ENCODE data around the gene SEMA6B.
"Not testable (repeated sequence)": the region's sequence is repeated elsewhere in the genome, so short reads cannot be mapped to it uniquely, and the experiment has no call there.

Gene SEMA6B

DNA sequence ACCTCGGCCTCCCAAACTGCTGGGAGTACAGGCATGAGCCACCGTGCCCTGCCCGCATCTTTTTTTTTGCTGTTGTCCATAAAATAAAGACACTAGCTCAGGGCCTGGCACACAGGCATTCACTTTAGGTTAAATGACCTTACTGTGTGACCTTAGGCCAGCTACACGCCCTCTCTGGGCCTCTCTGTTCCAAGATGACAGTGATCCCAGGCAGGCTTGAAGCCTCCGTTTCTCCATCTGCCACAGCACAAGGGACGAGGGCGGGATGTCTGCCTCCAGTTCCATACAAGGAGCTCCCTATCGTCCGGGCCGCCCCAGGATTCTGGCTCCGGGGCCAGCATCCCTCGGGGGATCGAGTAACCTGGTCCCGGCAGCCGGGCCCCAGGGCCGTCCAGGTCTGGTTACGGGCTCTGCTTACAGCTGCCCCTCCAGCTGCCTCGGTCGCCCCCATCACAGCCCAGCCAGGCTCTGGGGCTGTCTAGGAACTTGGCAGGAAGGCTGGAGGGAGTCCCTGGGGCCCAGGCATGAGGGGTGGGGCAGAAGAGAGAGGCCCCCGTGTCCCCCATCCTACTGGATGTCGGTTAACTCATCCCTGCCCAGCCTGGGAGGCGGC lies 11.9 kb upstream of the SEMA6B start:
- no peak for DNase-seq

DNA sequence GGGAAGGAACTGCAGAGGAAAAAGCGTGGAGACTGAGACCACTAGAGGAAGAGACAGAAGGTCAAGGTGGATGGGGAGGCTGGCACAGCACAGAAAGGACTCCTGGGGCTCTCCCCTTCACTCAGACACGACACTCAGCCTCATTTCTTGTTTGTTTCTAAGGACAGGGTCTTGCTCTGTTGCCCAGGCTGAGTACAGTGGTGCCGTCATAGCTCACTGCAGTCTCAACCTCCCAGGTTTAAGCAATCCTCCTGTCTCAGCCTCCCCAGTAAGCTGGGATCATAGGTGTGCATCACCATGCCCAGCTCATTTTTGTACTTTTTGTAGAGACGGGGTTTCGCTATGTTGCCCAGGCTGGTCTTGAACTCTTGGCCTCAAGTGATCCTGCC lies 11.4 kb upstream of the SEMA6B start:
- DNase-seq: no peak

DNA sequence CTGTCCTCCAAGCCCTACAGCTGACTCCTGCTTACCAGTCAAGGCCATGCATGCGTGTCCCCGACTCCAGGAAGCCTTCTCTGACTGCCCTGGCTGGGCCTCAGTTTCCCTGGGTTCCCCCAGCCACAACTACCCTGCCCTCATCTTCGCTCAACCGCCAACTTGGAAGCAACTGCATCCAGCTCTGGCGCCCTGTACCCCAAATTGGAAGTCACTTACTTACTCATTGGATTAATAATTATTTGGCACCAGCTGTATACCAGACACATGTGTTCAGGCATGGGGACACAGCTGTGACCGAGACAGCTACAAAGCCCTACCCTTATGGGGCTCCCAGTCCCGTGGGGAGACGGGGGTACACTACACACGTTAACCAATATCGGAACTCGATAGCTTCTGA lies 10.9 kb upstream of the SEMA6B start:
- no peak for DNase-seq

DNA sequence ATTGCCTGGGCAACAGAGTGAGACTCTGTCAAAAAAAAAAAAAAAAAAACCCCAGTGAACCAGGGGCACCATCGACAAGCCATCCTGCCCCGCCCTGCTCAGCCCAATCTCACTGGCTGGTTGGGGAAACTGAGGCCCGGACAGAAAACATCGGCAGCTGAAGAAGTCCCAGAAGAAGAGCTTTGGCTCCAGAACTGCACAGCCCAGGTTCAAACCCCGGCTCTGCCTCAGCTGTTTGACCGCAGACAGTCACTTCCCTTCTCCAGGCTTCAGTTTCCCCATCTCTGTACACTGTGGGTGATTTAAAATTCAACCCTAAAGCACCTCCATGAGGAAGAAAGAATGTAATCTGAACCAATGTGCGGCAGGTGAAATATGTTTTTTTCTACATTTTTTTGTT lies 9.4 kb upstream of the SEMA6B start:
- DNase-seq: no peak

DNA sequence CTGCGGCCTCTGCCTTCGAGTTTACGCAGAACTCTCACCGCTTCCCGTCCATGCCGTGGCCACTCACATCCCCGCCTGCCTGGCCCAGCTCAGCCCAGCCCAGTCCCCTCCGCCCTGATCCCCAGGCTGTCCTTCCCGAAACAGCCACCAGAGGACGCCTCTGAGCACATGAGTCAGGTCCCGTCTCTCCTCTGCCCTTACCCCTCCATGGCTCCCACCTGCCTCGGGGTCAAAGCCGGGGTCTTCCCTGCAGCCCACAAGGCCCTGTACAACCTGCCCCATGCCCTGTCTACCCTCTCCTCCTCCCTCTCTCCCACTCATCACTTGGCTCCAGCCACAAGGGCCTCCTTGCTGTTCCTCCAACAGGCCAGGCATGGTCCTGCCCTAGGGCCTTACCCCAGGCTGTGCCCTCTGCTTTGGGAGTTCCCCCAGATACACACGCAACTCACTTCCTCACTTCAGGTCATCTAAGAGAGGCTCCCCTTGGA lies 8.1 kb upstream of the SEMA6B start:
- DNase-seq: no peak

DNA sequence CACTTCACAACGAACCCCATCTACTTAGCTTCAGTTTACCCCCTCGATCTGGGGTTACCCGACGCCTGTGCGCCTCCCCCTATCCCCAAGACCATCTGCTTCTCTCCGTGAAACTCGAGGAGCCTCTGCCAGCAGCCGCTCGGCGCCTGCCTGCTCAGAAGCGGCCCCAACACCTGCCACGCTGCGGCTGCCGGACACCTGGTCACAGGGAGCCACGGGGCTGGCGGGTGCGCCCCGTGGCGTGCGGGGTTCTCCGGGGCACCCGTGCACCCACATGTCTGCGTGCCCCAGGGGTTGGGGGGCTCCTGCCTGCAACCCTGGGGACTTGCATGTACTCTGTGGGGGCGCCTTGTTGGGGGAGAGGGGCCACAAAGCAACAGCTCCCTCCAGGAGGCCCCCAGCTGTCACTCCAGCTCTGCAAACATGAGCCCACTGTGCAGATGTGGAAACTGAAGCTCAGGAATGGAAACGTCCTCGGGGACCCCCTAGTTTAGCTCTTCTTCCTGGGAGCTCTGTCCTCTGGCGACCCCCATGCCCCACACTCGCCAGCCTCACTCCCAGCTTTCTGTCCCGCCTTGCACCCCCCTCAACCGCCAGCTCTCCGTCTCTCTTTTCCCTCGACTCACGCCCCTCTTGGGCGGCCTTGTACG lies 7.0 kb upstream of the SEMA6B start:
- no peak for DNase-seq

DNA sequence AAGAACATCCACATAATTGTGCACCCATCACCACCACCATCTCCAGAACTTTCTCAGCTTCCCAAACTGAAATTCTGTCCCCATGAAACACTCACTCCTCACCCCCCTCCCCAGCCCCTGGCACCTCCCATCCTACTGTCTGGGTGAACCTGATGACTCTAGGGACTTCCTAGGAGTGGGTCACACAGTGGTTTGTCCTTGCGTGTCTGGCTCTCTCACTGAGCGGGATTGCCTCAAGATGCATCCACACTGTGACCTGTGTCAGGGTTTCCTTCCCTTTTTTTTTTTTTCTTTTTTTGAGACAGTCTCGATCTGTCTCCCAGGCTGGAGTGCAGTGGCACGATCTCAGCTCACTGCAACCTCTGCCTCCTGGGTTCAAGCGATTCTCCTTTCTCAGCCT lies 4.1 kb upstream of the SEMA6B start:
- DNase-seq: not testable (repeated sequence)

DNA sequence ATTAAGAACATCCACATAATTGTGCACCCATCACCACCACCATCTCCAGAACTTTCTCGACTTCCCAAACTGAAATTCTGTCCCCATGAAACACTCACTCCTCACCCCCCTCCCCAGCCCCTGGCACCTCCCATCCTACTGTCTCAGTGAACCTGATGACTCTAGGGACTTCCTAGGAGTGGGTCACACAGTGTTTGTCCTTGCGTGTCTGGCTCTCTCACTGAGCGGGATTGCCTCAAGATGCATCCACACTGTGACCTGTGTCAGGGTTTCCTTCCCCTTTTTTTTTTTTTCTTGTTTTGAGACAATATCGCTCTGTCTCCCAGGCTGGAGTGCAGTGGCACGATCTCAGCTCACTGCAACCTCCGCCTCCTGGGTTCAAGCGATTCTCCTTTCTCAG lies 2.6 kb upstream of the SEMA6B start:
- DNase-seq: not testable (repeated sequence)

DNA sequence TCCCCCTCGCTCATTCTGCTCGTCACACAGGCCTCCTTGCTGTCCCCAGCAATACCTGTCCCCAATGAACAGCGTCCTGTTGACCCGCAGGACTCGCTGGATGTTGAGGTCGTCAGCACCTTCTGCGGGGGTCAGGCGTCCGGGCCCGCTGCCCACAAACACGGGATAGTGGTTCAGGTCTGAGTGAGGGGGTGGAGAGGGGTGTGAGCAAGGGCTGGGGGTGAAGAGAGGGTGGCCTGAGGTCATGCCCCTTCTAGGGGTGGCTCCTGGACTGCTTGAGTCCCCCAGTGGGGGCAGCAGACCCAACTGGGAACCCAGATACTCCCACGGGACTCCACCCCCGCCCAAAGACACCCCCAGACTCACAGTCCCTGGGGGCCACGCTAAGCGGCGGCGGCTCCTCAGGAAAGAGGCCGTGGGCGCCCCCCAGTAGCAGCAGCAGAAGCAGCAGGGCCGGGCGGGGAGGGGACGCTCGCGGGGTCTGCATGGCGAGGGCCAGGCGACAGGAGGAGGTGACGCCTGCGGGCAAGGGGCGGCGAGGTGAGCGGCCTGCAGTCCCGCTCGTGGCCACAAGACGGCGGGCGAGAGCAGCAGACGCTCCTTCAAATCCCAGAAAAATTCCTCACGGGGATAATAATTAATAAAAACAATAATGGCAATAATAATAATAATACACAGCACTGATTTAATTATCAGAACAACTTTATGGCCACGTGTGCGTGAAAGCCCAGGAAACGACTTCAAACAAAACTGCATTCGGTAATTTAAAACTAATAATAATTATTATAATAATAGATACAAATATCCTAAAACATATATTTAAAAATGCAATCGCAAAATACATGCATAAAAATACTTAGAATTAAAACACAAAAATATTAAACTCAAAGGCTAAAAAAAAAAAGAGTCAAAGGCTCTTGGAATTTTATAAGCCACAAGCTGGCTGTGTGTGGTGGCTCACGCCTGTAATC lies 1.2 kb downstream of the SEMA6B start:
- DNase-seq: no peak

DNA sequence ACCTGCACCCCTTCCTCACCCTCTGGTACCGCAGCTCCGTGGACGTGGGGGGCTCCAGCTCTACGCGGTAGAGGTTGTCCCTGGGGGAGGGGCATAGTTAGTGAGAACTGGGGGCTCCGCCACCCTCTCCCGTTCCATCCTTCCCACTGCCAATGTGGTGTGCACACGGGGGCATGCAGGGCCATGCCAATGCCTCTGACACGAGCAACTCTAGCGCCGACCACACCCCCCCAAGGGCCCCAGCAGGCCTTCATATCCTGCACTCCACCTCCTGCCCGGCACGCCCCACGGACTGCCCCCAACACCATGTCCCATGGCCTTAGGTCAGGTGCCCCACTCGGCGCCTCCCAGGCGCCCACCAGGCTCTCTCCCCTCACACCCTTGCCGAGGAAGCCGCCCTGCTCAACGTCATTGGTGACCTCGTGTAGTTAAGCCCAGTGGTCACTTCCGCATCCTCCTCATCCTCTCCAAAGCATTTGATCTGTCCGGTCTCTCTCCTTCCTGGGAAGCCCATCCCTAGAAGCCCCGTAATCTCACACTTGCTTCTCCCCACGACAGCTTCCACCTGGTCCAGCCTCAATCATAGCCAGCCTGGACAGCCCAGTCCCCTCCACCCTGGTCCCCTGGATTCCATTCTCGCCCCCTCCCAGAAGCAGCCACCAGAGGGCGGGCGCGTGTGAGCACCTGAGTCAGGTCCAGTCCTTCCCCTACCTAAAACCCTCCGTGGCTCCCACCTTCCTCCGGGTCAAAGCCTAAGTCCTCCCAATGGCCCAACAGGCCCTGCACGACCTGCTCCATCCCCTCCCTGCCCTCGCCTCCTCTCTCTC lies 2.1 kb downstream of the SEMA6B start:
- DNase-seq: no peak

DNA sequence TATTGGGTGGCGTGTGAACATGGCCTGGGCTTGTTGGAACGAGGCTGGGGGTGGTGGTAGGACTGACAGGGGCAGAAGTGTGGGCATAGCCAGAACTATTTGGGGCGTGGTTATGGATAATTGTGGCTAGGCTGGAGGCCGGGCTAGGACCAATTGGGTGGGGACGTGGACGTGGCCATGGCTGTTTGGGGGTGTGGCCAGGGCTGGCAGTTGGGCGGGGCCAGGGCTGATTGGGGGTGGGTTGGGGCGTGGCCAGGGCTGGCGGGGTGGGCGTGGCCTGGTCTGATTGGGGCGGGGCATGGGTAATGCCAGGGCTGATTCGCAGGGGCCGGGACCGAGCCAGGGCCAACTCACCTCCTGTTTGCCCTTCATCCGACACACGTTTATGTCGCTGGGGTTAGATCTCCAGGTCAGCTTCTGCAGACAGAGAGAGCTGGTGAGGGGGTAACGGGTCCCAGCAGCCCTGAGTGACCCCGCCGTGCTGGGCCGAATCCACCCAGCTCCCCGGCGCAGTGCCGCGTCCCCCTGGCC lies 2.8 kb downstream of the SEMA6B start:
- DNase-seq: no peak

DNA sequence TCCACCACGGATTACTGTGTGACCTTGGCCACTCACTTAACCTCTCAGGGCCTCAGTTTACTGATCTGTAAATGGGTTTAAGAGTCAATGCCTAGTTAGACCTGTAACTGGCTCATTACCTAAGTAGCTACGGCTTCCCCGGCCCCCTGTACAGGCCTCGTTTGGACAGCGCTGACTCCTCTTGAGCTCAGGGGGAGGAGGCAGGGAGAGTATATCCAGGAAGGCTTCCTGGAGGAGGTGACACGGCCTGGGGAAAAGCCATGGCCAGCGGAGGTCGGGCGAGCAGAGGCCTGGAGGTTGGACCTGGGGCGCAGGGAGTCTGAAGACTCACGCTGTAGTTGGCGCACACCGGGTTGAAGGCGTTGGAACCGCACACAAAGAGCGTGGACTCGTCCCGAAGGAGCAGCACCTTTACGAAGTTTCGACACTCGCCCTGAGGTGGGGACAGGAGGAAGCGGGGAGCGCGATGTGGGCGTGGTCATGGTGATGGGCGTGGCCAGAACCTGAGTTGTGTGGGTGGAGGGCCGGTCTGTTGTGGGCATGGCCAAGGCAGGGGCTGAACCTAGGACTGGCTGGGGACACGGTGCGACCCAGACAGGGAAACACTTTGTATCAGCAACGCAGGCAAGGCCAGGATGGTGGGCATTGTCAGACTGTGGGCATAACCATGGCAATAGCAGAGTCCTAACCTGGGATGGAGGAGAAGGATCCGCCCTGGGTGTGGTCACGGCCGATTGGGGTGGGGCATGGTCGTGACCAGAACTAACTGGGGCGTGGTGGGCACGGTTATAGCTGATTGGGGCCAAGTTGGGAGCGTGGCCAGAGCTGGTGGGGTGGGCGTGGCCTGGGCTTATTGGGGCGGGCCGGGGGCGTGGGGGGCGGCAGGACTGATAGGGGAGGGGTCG lies 3.6 kb downstream of the SEMA6B start:
- no peak for DNase-seq

DNA sequence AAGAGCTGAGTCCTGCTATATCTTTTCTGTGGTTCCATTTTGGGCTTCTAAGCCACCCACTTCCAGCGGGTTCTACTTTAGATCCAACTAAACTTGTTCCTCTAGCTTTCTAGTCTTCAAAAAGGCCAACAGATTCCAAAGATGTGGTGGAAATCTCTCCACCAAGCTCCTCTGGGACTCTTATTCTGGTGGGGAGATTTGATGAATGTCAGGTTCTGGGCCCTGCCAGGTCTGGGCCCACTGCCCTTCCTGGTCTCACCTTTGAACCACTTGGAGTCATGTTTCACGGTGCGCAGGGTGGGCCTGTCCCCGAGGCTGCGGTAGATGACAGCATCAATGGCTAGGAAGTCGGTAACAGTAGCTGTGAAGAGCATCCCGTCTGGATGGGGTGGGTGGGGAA lies 4.8 kb downstream of the SEMA6B start:
- no peak for DNase-seq

DNA sequence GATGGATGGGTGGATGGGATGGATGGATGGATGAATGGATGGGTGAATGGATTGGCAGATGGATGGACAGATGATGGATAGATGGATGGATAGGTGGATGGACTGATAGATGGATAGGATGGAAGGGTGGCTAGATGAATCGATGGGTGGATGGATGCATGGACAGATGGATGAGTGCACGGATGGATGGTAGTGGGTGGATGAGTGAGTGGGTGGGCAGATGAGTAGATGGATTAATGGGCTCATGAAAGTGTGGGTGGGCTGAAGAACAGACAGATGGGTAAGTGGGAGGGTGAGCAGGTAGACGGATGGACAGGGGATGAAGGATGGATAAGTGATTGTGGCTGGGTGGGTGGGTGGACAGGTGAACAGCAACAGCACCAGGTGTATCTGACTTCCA lies 5.7 kb downstream of the SEMA6B start:
- no peak for DNase-seq

DNA sequence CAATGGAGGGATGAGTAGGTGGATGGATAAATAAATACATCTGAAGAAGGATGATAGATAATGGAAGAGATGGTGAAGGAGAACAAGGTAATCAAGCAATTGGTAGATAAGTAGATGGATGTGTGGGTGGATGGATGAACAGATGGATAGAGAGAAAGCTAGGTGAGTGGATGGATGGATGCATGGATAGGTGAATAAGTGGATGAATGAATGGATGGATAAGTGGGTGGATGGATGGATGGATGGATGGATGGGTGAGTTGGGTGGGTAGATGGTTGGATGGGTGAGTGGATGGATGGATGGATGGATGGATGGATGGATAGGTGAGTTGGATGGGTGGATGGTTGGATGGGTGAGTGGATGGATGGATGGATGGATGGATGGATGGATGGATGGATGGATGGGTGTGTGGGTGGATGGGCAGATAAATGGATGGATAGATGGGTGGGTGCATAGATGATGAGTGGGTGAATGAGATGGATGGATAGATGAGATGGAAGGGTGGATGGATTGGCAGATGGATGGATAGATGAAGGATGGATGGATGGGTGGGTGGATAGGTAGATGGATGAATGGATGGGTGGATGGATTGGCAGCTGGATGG lies 6.3 kb downstream of the SEMA6B start:
- DNase-seq: no peak

DNA sequence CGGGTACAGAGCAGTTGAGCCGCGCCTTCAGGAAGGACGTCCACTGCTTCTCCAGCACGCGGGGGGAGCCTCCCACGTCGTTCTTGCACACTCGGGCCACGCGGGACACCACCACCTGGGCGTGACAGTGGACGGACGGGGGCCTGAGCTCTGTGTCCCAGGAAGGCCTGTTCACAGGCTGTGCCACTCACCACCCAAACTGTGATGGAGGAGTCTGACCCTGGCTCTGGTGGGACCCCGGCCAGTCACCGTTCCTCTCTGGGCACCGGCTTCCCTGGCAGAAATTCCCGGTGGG lies 7.0 kb downstream of the SEMA6B start:
- no peak for DNase-seq

DNA sequence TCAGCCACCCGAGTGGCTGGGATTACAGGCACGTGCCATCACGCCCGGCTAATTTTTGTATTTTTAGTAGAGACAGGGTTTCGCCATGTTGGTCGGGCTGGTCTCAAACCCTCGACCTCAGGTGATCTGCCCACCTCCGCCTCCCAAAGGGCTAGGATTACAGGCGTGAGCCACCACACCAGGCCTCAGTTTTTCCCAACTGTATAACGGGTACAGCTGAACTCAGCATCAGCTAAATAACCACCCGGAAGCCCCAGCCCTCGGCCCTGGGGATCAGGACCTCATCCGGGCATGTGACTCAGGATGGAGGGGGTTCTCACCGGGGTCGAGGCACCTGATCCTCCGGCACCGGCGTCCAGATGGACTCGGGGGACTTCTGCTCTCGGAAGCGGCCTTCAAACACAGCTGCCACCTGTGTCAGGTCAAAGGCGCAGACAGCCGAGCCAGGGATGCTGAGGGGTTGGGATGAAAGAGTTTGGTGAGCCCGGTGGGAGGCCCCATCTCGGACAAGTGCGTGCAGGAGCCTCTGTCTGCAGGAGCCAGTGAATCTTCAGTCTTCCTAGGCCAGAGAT lies 8.9 kb downstream of the SEMA6B start:
- DNase-seq: no peak

DNA sequence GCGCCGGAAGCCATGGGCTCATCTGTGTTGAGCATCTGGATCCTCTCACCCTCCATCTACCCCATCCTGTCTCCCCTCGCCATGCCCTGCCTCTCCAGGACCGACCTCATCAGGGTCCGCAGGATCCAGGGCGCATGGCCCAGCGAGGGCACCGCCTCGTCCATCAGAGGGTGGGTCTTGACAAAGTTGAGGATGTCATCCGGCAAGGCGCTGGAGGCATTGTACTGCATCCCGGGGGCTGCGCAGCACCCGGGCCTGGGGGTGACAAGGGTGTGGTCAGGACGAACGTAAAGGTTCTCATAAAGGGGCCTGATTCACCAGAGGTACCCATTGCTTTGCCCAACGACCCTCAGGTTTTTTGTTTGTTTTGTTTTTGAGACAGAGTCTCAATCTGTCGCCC lies 9.5 kb downstream of the SEMA6B start:
- no peak for DNase-seq

DNA sequence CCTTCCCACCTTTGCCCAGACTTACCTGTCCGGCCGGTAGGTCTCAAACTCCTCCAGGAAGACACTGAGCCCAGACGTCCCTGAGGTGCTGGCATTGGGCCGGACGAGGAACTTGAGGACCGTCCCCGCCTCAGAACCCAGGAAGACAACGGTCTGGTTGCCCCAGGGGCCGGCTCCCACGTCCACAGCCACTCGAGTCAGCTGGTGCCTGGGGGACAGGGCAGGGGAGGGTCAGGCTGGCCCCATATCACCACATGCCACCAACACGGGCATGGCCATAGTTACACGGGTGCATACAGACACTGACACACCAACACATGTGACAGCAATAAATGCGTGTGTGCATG lies 11.3 kb downstream of the SEMA6B start:
- no peak for DNase-seq

DNA sequence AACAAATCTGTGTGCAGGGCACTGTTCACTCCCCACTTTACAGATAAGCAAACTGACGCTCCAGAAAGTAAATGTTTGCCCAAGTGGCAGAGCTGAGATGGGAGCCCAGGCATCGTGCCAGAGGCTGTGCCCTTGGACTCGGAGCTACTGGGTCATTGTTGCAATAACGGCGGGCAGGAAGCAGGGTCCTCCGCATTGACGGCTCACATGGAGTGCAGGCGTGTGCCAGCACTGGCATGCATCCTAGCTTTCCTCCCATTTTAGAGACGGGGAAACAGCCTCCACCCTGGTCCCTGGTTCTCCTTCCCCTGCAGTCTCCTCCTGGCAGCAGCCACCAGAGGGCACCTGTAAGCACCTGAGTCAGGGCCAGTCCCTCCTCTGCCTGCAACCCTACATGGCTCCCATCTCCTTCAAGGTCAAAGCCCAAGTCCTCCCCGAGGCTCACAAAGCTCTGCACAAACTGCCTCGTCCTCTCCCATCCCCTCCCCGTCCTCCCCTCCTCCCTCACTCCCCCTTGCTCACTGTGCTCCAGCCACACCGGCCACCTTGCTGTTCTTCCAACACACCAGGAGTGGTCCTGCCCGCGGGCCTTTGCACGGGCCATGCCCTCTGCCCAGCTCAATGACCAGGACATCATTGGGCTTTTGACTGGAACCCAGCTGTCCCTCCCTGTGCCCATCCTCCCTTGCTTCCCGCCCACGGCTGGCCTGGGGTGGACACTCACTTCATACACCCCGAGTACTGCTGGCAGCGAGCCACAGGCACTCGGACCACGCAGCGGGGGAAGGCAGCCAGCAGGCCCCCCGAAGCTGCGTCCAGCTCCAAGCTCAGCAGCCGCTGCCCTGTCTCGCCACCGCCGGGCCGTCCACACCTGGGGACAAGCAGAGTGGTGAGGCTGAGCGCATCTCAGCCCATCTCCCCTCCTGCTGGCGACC lies 11.9 kb downstream of the SEMA6B start:
- no peak for DNase-seq

All from NCI-H187 treated with DMSO at 0.1 percent for 48 hours (cell line).